Stimulated activated CD4-positive, alpha-beta T cell treated with anti-CD3 and anti-CD28 coated beads, Interleukin-2, amount 100 ng/mL, for 48 hours (primary cell): ENCODE results near the gene TMEM178B.
"Not testable (repeated sequence)": the region's sequence is repeated elsewhere in the genome, so short reads cannot be mapped to it uniquely, and the experiment has no call there.

Experiments
- DNase-seq, 2 donors: peaks; one replicate each; pipeline ENCODE4 v3.0.0-alpha.2; 2020

The TMEM178B gene

DNA sequence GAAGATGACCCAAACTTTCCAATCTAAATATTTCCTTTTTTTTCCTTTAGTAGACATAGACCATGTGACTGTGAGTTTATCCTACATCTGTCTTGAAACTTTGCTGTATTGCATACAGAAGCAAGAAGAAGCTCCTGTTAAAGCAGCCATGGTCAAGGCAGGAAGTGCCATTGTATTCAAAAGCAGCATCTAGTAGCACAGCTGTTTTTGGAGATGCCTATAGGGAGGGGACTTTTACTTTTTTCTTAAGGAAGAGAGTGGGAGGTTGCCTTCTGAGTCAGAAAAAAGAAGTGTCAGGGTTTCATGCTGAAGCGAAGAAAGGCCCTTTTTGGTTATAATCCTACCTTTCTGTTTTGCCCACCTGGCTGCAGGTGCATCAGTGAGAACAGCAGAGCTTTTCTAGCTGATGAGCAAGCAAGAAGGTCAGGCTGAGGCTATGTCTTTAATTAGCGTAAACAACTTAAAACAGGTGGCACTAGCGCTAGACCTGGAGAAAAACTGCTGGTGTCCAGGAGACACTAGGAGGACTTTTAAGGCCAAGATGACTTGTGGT, 243.2 kb downstream of the TMEM178B start:
- no peak for DNase-seq

DNA sequence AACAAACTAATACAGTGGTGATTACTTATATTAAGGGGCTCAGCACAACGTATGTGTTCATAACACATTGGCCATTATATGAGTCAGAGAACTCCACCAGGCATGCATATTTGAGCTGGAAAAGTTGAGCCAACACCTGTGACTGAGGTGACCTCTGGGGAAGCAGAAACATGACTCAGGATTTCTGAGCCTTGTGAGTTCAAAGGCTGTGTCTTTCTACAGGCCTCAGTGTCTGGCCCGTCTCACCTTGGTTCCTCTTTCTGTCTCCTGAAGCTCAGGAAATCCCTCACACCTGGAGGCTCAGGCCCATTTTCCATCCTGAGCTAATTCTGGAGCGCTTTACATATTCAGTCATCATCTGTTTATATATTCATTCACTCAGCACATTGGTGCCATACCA, 246.4 kb downstream of the TMEM178B start:
- no peak for DNase-seq

DNA sequence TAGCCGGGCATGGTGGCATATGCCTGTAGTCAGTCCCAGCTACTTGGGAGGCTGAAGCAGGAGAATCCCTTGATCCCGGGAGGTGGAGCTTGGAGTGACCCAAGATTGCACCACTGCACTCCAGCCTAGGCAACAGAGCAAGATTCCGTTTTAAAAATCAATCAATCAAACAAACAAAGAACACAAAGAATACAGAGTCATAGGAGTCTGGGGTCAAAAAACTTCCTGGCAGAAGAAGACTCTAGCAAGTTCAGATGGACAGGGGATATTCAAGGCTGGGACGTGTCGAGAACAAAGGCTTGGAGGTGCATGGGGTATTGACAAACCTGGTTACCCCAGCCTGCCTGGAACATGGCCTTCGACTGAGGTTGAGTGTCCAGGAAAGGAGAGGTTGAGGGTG, 248.5 kb downstream of the TMEM178B start:
- no peak for DNase-seq

GRCh38 chr7:141323826-141324225, 250.0 kb downstream of the TMEM178B start:
- no peak for DNase-seq

DNA sequence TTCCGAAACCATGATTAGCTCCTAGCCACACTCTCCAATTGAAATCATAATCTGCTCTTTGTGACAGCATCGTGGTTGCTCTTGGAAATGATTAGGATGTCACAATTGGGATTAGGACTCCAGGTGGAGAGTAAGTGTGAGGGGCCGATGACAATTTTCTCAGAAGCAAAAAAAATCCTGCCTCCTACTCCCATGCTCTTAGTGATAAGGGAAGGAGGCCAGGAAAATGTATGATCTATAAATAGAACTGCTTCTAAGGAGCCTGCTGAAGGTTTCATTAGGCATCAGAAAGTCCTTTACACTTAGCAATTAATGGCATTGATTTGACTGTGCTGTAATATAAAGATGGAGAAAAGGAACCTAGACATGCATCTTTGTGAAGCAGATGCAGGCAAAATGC, 251.0 kb downstream of the TMEM178B start:
- no peak for DNase-seq

DNA sequence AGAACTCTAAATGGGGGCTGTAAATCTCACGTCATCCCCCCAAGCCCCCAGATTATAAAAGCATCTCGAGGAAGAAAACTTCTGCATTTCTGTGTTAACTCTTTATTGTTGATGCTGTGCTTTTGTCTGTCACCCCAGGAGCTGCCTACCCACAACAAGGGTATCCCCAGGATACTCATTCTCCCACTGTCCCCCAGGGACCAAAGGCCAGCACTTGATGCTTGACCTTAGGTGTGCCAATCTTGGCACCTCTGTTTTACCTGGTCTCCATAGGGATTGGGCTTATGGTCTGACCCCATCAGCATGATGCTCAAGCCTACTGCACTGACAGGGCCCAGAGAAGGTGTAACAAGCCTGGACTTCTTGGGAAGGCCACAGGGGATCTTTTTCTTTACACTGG, 251.4 kb downstream of the TMEM178B start:
- no peak for DNase-seq

DNA sequence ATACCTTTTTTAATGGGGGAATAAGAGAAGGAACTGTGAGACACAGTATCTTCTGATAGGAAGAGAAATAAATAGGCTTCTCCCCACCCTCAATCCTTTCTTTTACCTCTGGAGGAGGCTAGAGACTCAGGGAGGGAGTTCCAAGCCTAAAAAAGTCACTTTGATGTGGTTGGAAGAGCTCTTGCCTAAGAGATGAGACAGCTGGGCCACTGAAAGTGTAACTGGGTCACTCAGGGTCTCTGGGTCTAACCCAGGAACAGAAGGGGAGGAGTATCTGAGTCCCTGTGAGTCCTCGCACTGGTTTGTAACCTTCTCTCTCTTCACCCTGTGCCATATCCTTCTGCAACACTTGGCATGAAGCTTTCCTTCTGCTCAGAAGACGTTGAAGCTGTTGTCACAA, 254.4 kb downstream of the TMEM178B start:
- DNase-seq = no peak

GRCh38 chr7:141330285-141330684, 256.4 kb downstream of the TMEM178B start:
- DNase-seq = not testable (repeated sequence)

- DNase-seq = no peak
Measured at GRCh38 chr7:141333459-141333858, 259.6 kb downstream of the TMEM178B start.

GRCh38 chr7:141335164-141335563, 261.3 kb downstream of the TMEM178B start:
- no peak for DNase-seq

DNA sequence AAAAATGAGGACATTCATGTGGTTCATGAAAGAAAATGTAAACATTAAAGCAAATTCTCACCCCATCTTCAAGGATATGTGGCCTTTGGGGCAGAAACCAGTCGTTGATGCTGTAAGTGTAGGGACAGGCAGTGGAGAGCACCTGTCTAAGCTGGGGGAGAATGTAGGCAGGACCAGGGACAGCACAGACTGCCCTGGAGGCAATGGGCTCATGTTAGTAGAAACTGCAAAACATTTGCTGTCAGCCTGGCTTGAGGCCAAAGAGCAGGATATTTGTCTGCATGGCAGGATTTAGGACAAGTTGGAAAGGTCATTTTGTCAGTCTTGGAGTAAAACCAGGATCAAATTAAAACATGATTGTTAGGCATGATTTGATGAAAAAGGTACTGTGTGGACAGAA, 265.7 kb downstream of the TMEM178B start:
- no peak for DNase-seq

- DNase-seq = no peak
Measured at GRCh38 chr7:141340991-141341390, 267.1 kb downstream of the TMEM178B start.

- no peak for DNase-seq
Measured at GRCh38 chr7:141342621-141343408, 269.0 kb downstream of the TMEM178B start.

DNA sequence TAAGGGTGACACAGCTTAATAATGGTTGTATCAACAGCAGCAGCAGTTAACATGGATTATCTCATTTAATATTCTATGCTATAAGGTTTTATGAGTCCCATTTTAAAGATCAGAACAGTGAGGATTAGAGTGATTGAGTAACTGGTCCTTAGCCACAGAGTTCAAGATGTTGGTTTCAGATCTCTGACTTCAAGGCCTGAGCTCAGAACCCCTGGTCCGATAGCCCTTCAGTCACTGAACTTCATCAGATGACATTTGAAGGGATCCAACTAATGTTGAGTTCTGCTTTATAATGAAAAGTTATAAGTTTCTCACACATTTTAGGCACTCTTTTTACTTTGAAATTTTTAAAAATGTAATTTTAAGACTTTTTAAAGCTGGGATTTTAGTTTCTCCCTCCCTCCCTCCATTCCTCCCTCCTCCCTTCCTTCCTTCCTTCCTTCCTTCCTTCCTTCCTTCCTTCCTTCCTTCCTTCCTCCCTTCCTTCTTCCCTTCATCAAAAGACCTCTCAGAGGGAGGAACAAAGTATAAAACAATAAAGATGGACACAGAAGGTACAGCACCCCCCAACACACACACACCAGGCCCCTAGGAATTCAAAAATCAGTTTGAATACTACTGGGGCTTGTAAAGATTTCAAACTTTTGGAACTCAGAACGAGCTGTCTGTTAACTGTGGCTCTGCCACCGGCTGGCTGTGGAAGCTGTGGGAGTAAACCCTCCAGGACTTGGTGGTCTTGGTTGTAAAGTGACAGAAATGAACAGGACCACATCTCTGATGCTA, 270.5 kb downstream of the TMEM178B start:
- DNase-seq = no peak

GRCh38 chr7:141348728-141349127, 274.9 kb downstream of the TMEM178B start:
- DNase-seq = no peak

DNA sequence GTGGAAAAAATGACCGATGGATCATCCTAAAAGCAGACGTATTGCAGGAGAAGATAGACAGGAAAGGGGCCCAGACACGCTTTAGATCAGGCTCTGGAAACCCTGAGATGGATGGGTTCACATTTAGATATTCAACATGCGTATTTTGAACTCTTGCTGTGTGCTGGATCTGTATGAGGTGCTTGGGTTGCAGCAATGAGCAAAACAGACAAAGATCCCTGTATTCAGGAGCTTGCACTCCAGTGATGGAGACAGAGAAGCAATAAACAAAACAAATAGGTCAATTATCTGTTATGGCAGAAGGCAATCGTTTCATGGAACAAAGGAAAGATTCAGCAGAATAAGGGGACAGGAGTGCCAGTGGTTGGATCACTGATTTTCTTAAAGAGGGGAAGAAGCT, 275.5 kb downstream of the TMEM178B start:
- no peak for DNase-seq

GRCh38 chr7:141349804-141350203, 275.9 kb downstream of the TMEM178B start:
- DNase-seq = no peak

DNA sequence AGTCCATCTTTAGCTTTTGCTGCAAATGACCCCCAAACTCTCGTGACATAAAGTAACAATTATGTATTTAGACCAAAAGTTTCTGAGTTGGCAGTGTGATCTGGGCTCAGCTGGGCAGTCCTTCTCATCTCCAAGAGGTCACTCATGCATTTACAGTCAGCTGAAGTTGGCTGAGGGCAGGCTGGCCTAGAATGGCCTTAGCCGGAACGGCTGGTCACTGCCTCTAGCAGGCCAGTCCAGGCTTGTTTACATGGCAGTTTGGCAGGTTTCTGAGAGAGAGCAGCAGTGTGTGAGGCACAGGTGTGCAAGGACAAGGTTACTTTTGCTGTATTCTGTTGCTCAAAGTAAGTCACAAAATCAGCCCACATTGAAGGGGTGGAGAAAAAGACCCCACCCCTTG, 277.3 kb downstream of the TMEM178B start:
- DNase-seq = no peak

- DNase-seq = no peak
Measured at GRCh38 chr7:141352955-141353354, 279.1 kb downstream of the TMEM178B start.

GRCh38 chr7:141354251-141354650, 280.4 kb downstream of the TMEM178B start:
- no peak for DNase-seq

GRCh38 chr7:141355032-141355431, 281.2 kb downstream of the TMEM178B start:
- no peak for DNase-seq

DNA sequence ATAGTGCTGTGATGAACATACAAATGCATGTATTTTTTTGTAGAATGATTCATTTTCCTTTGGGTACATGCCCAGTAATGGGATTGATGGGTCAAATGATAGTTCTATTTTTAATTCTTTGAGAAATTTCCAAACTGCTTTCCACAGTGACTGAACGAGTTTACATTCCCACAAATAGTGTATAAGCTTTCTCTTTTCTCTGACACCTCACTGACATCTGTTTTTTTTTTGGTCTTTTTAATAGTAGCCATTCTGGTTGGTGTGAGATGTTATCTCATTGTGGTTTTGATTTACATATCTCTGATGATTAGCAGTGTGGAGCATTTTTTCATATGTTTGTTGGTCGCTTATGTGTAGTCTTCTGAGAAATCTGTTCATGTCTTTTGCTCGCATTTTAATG, 282.3 kb downstream of the TMEM178B start:
- DNase-seq = no peak

GRCh38 chr7:141358386-141358785, 284.5 kb downstream of the TMEM178B start:
- no peak for DNase-seq

- DNase-seq = no peak
Measured at GRCh38 chr7:141359262-141359661, 285.4 kb downstream of the TMEM178B start.
